Measurements from ENCODE around the gene IRX4.

IRX4 gene

DNA sequence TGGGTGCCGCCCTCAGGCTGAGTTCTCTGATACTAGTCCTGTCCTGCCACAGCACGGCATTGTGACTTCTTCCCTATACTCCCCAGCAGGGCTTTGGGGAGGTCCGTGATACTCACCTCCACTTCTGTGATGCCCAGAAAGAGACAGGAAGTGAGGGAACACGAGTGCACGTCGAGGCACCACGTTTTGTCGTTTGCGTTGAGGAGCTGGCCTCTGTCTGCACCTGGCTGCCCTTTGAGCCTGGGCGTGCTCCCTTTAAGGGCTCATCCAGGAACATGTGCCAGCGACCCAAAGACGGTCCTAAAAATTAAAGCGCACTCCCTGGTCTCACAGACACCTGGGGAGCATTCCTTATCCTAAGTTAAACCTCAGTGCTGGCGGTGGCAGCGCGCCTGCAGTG is 8.7 kb upstream of the IRX4 start:
- H2BK15ac ChIP-seq (ENCODE audit: low read length) = no peak overlapping the region
- H3K4me2 ChIP-seq (ENCODE audit: insufficient read depth, low read length, poor library complexity, severe bottlenecking) = no peak overlapping the region
- H3K4ac ChIP-seq (ENCODE audit: low read length) = no peak overlapping the region
- no peak overlapping the region for H2AK5ac ChIP-seq (ENCODE audit: low read depth, low read length)
- DNase-seq (ENCODE audit: low spot score) = no peak
- H3K4me3 ChIP-seq (ENCODE audit: low read length in 2 of 2) = no peak overlapping the region
- no peak overlapping the region for H2BK120ac ChIP-seq (ENCODE audit: low read depth, low read length)
- no peaks in the 10 kb centered on the region for H3K36me3 ChIP-seq (replicated peaks in 1 of 2; ENCODE audit: control insufficient read depth in 2 of 2, insufficient read depth in 2 of 2, low read length in 2 of 2)
- H3K4me1 ChIP-seq (ENCODE audit: control insufficient read depth in 2 of 2, insufficient read depth in 1 of 2, low read depth in 1 of 2, low read length in 2 of 2) = peaks cover 2 to 4% of the 10 kb centered on the region in 2 donors
- no peak overlapping the region for H2BK12ac ChIP-seq (ENCODE audit: low read length)
- WGBS, 2 donors (ENCODE audit: extremely low coverage in 2 of 2, insufficient read length in 2 of 2, insufficient replicate concordance in 1 of 2) = no CpG with 5 or more reads among the region's 16 CpGs
- H3K79me1 ChIP-seq (ENCODE audit: low read depth, low read length) = no peaks in the 10 kb centered on the region
- peaks cover 13 to 91% (median 31%) of the 10 kb centered on the region in 3 experiments for H3K27me3 ChIP-seq (ENCODE audit: control insufficient read depth in 3 of 3, insufficient read depth in 3 of 3, low read depth in 1 of 3, low read length in 3 of 3)
- no peak overlapping the region for H3K9ac ChIP-seq (ENCODE audit: low read depth, low read length, poor library complexity)
- H2BK5ac ChIP-seq (ENCODE audit: low read length) = no peak overlapping the region
- no peak overlapping the region for H2AFZ ChIP-seq (ENCODE audit: low read length)
- no peak overlapping the region for H3K27ac ChIP-seq (replicated peaks; ENCODE audit: low read length)
- H3K23ac ChIP-seq (ENCODE audit: low read depth, low read length, poor library complexity) = no peak overlapping the region
- H4K91ac ChIP-seq (ENCODE audit: low read depth, low read length, poor library complexity) = no peak overlapping the region
- H3K14ac ChIP-seq (ENCODE audit: low read length) = no peak overlapping the region
- H4K8ac ChIP-seq (ENCODE audit: low read depth, low read length) = no peak overlapping the region
- peaks cover 0 to 7% of the 10 kb centered on the region in 2 donors for H3K9me3 ChIP-seq (replicated peaks in 1 of 2; ENCODE audit: control insufficient read depth in 2 of 2, insufficient read depth in 1 of 2, low read depth in 1 of 2, low read length in 2 of 2)
- H3K18ac ChIP-seq (ENCODE audit: low read length) = no peak overlapping the region

DNA sequence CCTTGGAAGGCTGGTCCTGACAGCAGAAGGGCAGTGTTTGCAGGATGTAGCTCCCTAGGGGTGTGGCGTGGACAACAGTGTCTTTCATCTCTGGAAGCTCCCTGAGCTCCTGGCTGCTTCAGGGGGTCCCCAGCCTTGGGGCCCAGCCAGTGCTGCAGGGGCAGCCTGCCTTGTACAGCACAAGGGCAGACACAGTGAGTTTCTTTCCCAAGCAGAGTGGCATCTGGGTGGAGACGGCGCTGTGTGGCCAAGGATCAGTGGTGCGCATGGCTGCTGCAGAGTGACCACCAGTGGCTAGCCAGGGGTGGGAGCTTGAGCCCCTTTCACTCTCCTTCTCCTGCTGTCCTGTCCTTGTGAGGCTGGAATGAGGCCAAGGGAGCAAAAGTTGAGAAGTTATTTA is 7.6 kb upstream of the IRX4 start:
- no peak overlapping the region for H3K14ac ChIP-seq (ENCODE audit: low read length)
- H3K4ac ChIP-seq (ENCODE audit: low read length) = no peak overlapping the region
- peaks cover 23 to 92% (median 42%) of the 10 kb centered on the region in 3 experiments for H3K27me3 ChIP-seq (ENCODE audit: control insufficient read depth in 3 of 3, insufficient read depth in 3 of 3, low read depth in 1 of 3, low read length in 3 of 3)
- H2BK120ac ChIP-seq (ENCODE audit: low read depth, low read length) = no peak overlapping the region
- no peak for DNase-seq (ENCODE audit: low spot score)
- H2BK5ac ChIP-seq (ENCODE audit: low read length) = no peak overlapping the region
- H2AFZ ChIP-seq (ENCODE audit: low read length) = no peak overlapping the region
- no peak overlapping the region for H3K23ac ChIP-seq (ENCODE audit: low read depth, low read length, poor library complexity)
- no peak overlapping the region for H2AK5ac ChIP-seq (ENCODE audit: low read depth, low read length)
- H2BK12ac ChIP-seq (ENCODE audit: low read length) = peak overlapping the region; percentile 4
- H3K18ac ChIP-seq (ENCODE audit: low read length) = peak overlapping the region; percentile 55
- H3K9me3 ChIP-seq (replicated peaks in 1 of 2; ENCODE audit: control insufficient read depth in 2 of 2, insufficient read depth in 1 of 2, low read depth in 1 of 2, low read length in 2 of 2) = peaks cover 0 to 7% of the 10 kb centered on the region in 2 donors
- no peaks in the 10 kb centered on the region for H3K79me1 ChIP-seq (ENCODE audit: low read depth, low read length)
- no peak overlapping the region for H4K8ac ChIP-seq (ENCODE audit: low read depth, low read length)
- no peak overlapping the region for H3K4me2 ChIP-seq (ENCODE audit: insufficient read depth, low read length, poor library complexity, severe bottlenecking)
- no peak overlapping the region for H4K91ac ChIP-seq (ENCODE audit: low read depth, low read length, poor library complexity)
- H3K4me1 ChIP-seq (ENCODE audit: control insufficient read depth in 2 of 2, insufficient read depth in 1 of 2, low read depth in 1 of 2, low read length in 2 of 2) = peaks cover 2 to 9% of the 10 kb centered on the region in 2 donors
- H3K36me3 ChIP-seq (replicated peaks in 1 of 2; ENCODE audit: control insufficient read depth in 2 of 2, insufficient read depth in 2 of 2, low read length in 2 of 2) = no peaks in the 10 kb centered on the region
- H3K27ac ChIP-seq (replicated peaks; ENCODE audit: low read length) = no peak overlapping the region
- H3K9ac ChIP-seq (ENCODE audit: low read depth, low read length, poor library complexity) = no peak overlapping the region
- H2BK15ac ChIP-seq (ENCODE audit: low read length) = no peak overlapping the region
- WGBS, 2 donors (ENCODE audit: extremely low coverage in 2 of 2, insufficient read length in 2 of 2, insufficient replicate concordance in 1 of 2) = no CpG with 5 or more reads among the region's 4 CpGs
- H3K4me3 ChIP-seq (ENCODE audit: low read length in 2 of 2) = no peak overlapping the region

DNA sequence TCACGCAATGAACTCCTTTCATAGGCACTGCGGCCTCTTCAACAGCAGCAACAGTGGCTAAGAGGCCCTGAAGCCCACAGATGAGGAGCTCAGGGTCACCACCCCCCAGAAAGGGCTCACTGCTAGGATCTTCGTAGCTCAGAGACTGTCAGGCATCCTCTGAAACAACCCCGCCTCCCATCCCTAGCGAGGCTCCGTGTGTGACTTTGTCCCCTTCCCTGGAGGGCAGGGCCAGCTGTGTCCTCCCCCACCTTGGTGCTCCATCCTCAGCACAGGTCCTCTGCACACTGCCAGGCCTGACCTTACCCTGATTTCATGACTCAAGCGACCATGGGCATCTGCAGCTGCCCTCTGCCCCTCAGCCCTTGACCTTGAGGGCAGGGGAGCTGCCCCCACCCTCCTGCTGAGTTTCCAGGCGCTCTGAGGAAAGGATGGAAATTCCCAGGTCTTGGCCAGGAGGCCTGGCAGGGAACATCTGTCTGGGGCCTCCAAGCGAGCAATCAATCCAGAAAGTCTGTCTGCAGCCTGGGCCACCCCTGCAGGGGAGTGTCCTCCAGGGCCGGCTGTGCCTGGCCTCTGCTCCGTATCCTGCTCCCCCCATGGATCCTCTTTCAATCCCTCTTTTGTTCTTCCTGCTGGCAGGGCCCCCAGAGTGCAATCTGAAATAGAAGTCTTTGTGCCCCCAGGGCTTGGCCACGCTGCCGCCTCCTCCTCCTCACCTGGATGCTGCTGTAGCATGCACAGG is 6.8 kb upstream of the IRX4 start:
- peak overlapping the region; percentile 46 for H3K23ac ChIP-seq (ENCODE audit: low read depth, low read length, poor library complexity)
- H2AK5ac ChIP-seq (ENCODE audit: low read depth, low read length) = peak overlapping the region; percentile 30
- no peak overlapping the region for H2BK5ac ChIP-seq (ENCODE audit: low read length)
- H3K36me3 ChIP-seq (replicated peaks in 1 of 2; ENCODE audit: control insufficient read depth in 2 of 2, insufficient read depth in 2 of 2, low read length in 2 of 2) = no peaks in the 10 kb centered on the region
- no peak overlapping the region for H3K4me3 ChIP-seq (ENCODE audit: low read length in 2 of 2)
- peak overlapping the region; percentile 34 for H2BK15ac ChIP-seq (ENCODE audit: low read length)
- no peak overlapping the region for H2BK120ac ChIP-seq (ENCODE audit: low read depth, low read length)
- no peak overlapping the region for H3K9ac ChIP-seq (ENCODE audit: low read depth, low read length, poor library complexity)
- H3K4me1 ChIP-seq (ENCODE audit: control insufficient read depth in 2 of 2, insufficient read depth in 1 of 2, low read depth in 1 of 2, low read length in 2 of 2) = peaks cover 2 to 9% of the 10 kb centered on the region in 2 donors
- peaks cover 0 to 7% of the 10 kb centered on the region in 2 donors for H3K9me3 ChIP-seq (replicated peaks in 1 of 2; ENCODE audit: control insufficient read depth in 2 of 2, insufficient read depth in 1 of 2, low read depth in 1 of 2, low read length in 2 of 2)
- no peak overlapping the region for H3K4ac ChIP-seq (ENCODE audit: low read length)
- no peak overlapping the region for H3K14ac ChIP-seq (ENCODE audit: low read length)
- H4K91ac ChIP-seq (ENCODE audit: low read depth, low read length, poor library complexity) = no peak overlapping the region
- no peak overlapping the region for H2AFZ ChIP-seq (ENCODE audit: low read length)
- H4K8ac ChIP-seq (ENCODE audit: low read depth, low read length) = no peak overlapping the region
- peak overlapping the region; percentile 23 for H3K4me2 ChIP-seq (ENCODE audit: insufficient read depth, low read length, poor library complexity, severe bottlenecking)
- H3K27ac ChIP-seq (replicated peaks; ENCODE audit: low read length) = no peak overlapping the region
- no CpG with 5 or more reads among the region's 13 CpGs for WGBS, 2 donors (ENCODE audit: extremely low coverage in 2 of 2, insufficient read length in 2 of 2, insufficient replicate concordance in 1 of 2)
- H3K27me3 ChIP-seq (ENCODE audit: control insufficient read depth in 3 of 3, insufficient read depth in 3 of 3, low read depth in 1 of 3, low read length in 3 of 3) = peaks cover 30 to 96% (median 50%) of the 10 kb centered on the region in 3 experiments
- H3K79me1 ChIP-seq (ENCODE audit: low read depth, low read length) = peaks cover 2% of the 10 kb centered on the region
- H3K18ac ChIP-seq (ENCODE audit: low read length) = peak overlapping the region; percentile 24
- no peak for DNase-seq (ENCODE audit: low spot score)
- no peak overlapping the region for H2BK12ac ChIP-seq (ENCODE audit: low read length)

DNA sequence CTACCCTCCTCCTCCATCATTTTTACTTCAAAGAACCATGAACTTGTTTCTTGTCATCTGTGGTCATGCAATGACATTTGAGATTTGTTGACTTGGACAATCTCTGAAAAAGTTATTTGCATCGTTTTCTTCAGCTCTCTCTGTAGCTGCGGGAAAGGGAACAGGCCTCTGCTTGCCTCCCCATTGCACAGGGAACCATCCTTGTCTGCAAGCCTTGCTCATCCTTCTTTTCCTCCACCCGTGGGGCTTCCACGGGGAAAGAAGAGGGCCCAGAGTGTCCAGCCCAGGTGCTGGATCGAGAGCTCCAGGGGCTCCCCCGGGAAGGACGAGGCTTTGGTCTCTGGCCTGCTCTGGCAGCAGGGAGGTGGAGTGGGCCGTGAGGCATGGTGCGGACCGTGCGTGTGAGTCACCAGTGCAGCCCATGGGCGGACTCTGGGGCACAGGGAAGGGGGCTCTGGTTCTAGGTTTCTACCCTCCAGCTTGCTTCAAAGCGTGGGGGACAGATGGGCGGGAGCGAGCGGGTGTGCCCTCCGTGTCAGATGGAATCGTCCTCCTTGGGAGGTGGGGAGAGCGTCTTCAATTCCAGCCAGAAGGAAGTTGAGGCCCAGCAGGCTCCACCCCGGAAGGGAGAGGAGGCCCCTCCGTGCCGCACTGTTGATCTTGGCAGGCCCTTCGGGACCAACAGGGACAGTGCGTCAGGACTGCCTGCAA is 6.0 kb upstream of the IRX4 start:
- Histone ChIP-seq H3K27ac (replicated peaks; ENCODE audit: low read length) (no peak overlapping the region), H3K4me3 (ENCODE audit: low read length in 2 of 2) (no peak overlapping the region), H2BK120ac (ENCODE audit: low read depth, low read length) (no peak overlapping the region), H3K23ac (ENCODE audit: low read depth, low read length, poor library complexity) (no peak overlapping the region), H3K14ac (ENCODE audit: low read length) (no peak overlapping the region), H4K8ac (ENCODE audit: low read depth, low read length) (no peak overlapping the region), H3K4ac (ENCODE audit: low read length) (no peak overlapping the region), H2BK12ac (ENCODE audit: low read length) (no peak overlapping the region), H2AK5ac (ENCODE audit: low read depth, low read length) (peak overlapping the region; percentile 42), H2AFZ (ENCODE audit: low read length) (peak overlapping the region; percentile 5), H2BK5ac (ENCODE audit: low read length) (no peak overlapping the region), H3K9ac (ENCODE audit: low read depth, low read length, poor library complexity) (no peak overlapping the region), H3K27me3 (ENCODE audit: control insufficient read depth in 3 of 3, insufficient read depth in 3 of 3, low read depth in 1 of 3, low read length in 3 of 3) (peaks cover 38 to 96% (median 58%) of the 10 kb centered on the region in 3 experiments), H3K79me1 (ENCODE audit: low read depth, low read length) (peaks cover 2% of the 10 kb centered on the region), H3K9me3 (replicated peaks in 1 of 2; ENCODE audit: control insufficient read depth in 2 of 2, insufficient read depth in 1 of 2, low read depth in 1 of 2, low read length in 2 of 2) (peaks cover 0 to 3% of the 10 kb centered on the region in 2 donors), H3K36me3 (replicated peaks in 1 of 2; ENCODE audit: control insufficient read depth in 2 of 2, insufficient read depth in 2 of 2, low read length in 2 of 2) (no peaks in the 10 kb centered on the region), H3K4me1 (ENCODE audit: control insufficient read depth in 2 of 2, insufficient read depth in 1 of 2, low read depth in 1 of 2, low read length in 2 of 2) (peaks cover 2 to 17% of the 10 kb centered on the region in 2 donors), H2BK15ac (ENCODE audit: low read length) (no peak overlapping the region), H3K18ac (ENCODE audit: low read length) (no peak overlapping the region), H3K4me2 (ENCODE audit: insufficient read depth, low read length, poor library complexity, severe bottlenecking) (peak overlapping the region; percentile 23), H4K91ac (ENCODE audit: low read depth, low read length, poor library complexity) (no peak overlapping the region)
- WGBS, 2 donors (ENCODE audit: extremely low coverage in 2 of 2, insufficient read length in 2 of 2, insufficient replicate concordance in 1 of 2) = no CpG with 5 or more reads among the region's 24 CpGs
- DNase-seq (ENCODE audit: low spot score) = no peak

All from neuronal stem cell (in vitro differentiated cells).